GM19035 (cell line): ENCODE results near the gene AAMDC.

ENCODE experiments used
- ATAC-seq: cut with Tn5 transposase; IDR thresholded peaks from one replicate; pipeline ENCODE4 v1.9.1; 2021; ENCODE audit not compliant: unreplicated experiment

Gene AAMDC

GRCh38 chr11:77820565-77821348, at the start of gene AAMDC, which contains the start of gene RSF1:
AAMDC (plus strand) TSS chr11:77821144; CDS start chr11:77842497, 21,353 bp downstream.
RSF1 (minus strand) TSS chr11:77820722; CDS start chr11:77820714, 8 bp downstream.
- ATAC-seq, result peak; percentile 84

DNA sequence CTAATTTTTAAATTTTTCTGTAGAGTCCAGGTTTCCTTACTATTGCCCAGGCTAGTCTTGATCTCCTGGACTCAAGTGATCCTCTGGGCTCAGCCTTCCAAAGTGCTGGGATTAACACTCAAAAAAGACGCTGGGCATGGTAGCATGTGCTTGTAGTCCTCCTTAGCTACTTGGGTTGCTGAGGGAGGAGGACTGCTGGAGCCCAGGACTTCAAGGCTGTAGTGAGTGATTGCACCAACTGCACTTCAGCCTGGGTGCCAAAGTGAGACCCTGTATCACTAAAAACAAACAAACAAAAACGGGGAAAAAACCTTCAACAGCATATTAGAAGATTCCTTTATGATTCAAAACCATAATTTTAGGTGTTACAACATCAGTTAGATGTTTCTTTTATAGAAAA, 45.0 kb upstream of the AAMDC start:
- no peak for ATAC-seq

- no peak for ATAC-seq
Measured at GRCh38 chr11:77776455-77776854, 44.5 kb upstream of the AAMDC start.

DNA sequence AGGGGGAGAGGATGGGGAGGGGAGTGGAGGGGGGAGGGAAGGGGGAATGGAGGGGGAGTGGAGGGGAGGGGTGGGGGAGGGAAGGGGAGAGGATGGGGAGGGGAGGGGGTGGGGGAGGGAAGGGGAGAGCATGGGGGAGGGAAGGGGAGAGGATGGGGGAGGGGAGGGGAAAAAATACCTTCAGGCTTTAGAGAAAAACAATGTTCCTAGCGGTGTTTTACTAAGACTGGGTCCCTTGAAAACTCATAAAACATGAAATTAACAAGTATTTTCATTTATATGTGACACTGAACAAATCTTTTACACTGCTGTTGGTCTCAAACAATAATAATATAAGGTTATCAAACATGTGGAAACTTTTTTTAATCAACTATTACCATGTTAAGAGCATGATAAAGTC, 42.8 kb upstream of the AAMDC start:
- ATAC-seq, result no peak

DNA sequence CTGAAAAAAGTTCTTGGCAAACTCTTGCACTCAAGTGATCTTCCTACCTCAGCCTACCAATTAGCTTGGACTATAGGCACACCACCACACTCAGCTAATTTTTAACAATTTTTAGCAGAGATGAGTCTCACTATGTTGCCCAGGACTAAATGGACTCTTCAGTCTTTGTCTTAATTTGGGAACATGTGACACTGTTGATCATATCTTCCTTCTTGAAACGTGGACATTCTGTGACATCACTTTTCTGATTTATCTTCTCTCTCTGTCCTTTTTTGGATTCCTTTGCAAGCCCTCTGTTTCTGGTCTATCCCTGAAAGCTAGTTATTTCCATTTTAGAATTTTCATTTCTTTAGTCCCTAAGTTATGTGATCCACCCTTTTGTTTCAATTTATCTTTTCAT, 42.4 kb upstream of the AAMDC start:
- no peak for ATAC-seq

DNA sequence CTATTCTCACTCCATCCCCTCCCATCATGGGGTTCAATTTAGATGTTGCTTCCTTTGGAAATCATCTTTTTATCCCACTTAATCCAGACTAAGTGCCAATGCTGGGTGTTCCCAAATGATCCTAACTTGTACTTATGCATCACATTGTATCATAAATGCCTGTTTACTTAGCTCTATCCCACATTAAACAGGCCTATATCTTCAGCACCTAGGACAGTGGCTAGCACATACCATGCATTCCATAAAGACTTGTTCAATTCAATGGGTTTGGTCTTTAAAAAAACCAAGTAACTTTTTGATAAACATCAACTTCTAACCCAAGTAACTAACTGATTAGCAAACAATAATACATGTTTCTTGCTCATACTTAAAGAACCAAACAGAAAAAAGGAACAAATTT, 41.0 kb upstream of the AAMDC start:
- ATAC-seq, result no peak

DNA sequence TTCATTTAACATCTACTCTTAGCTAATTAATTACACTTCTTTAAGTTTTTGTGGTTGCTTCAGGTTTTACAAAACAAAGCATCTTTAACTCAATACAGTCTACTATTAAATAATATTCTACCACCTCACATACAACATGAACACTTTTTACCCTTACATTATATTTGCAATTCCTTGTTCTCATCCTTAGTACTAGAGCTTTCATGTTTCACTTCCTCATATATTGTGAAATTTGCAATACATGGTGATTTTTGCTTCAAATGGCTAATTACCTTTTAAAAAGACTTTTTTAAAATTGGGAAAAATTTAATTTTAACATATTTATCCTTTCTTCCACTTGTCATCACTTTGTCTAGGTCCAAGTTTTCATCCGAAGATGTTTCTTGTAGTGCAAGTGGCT, 37.9 kb upstream of the AAMDC start:
- no peak for ATAC-seq

DNA sequence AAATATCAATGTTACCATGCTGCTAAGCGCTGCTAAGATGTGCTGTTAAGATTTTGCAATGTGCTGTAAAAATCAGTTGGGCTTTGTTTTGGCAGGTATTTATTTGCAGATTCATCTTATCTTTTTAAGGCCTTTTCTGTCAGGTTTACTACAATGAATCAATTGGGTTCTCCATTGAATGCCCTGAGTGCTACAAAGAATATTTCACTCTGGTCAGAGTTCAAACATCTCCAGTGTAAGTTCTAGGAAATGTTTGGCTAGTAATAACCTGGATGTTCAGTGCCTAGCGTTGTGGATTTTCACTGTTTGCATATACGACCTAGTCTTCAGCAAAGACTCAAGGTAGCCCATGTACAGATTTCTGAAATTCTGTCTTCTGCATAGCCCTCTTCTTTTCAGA, 36.4 kb upstream of the AAMDC start:
- no peak for ATAC-seq

DNA sequence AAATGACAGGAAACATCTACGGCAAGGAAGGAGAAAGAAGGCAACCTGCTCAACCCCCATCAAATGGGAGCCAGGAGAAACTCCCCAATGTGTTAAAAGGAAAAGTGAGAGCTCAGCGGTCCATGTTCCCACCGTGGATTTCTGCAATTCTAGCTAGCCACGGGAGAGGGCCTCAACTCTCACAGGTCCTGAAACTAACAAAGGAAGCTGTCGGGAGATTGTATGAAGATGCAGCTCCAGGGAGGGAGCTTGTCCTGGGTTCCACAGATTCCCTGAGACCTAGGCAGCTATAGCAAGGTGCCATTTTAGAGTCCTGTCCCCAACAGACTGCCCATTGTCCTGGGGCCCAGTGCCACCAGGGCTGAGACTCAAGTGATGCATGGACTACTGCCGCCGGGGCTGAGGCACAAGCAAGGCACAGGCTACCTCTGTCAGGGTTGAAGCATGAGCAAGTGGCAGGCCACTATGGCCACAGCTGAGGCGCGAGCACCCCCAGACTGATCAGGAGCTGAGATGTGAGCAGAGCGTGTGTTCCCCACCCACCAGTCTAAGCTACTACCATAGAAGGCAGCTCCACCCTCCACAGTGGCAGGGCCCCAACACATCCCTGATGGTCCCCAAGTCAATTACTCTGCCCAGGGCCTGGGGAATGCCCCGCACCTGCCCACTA, 31.7 kb upstream of the AAMDC start:
- ATAC-seq, result no peak

DNA sequence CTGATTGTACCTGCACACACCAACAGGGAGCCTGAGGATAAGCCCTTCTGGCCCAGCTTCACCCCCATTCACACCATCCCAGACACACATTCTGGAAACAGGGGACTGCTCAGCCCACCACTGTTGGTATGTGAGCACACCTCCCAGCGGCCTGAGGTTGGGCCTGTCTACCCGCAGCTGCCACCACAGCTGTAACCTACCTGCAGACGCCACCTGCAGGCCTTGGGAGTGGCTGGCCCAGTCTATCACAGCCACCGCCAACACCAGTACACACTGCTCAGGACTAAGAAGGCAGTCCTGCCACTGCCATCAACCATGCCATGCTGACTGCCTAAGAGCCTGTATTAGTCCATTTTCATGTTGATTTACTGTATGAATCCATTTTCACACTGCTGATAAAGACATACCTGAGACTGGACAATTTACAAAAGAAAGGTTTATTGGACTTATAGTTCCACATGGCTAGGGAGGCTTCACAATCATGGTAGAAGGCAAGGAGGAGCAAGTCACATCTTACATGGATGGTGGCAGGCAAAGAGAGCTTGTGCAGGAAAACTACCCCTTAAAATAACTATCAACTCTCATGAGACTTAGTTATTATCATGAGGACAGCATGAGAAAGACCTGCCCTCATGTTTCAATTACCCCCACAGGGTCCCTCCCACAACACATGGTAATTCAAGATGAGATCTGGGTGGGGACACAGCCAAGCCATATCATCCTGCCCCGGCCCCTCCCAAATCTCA, 31.0 kb upstream of the AAMDC start:
- no peak for ATAC-seq

GRCh38 chr11:77791301-77791700, 29.6 kb upstream of the AAMDC start:
- ATAC-seq, result no peak

DNA sequence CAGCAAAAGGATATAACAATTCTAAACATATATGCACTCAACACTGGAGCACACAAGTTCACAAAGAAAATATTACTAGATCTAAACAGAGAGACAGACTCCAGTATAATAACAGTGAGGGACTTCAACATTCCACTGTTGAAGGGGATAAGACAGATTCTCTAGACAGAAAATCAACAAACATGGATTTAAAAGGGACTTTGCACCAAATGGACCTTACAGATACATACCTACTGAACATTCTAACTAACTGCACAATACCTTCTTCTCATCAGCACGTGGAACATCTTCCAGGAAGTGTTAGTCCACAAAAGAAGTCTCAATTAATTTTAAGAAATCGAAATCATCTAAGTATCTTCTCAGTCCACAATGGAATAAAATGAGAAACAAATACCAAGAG, 27.0 kb upstream of the AAMDC start:
- no peak for ATAC-seq

DNA sequence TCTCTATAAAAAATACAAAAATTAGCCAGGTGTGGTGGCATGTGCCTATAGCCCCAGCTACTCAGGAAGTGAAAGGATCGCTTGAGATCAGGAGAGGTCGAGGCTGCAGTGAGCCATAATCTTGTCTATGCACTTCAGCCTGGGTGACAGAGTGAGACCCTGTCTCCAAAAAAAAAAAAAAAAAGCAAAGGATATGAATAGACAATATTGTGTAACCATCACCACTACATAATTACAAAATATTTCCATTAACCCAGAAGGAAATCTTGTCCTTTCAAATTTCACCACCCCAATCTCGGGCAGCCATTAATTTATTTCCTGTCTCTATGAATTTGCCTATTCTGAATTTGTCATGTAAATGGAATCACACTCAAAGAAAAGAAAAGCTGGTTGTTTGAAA, 21.6 kb upstream of the AAMDC start:
- ATAC-seq, result no peak

- ATAC-seq, result no peak
Measured at GRCh38 chr11:77800449-77800848, 20.5 kb upstream of the AAMDC start.

DNA sequence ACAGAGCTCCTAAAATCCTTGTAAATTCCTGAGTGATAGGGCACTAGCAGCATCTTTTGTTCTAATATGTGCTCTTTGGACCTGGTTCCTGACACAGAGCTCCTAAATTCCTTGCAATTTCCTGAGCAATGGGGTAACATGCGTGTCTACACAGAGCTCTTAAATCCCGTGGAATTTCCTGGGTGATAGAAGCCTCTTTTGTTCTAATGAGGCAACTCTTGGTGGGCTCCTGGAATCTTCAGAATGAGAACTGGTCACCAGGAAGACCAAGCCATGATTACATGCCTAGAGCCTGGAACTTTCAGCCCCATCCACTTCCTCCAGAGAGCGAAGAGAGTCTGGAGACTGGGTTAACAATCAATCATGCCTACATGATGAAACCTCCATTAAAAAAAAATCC, 19.5 kb upstream of the AAMDC start:
- ATAC-seq, result no peak

- ATAC-seq, result no peak
Measured at GRCh38 chr11:77806415-77806814, 14.5 kb upstream of the AAMDC start.

DNA sequence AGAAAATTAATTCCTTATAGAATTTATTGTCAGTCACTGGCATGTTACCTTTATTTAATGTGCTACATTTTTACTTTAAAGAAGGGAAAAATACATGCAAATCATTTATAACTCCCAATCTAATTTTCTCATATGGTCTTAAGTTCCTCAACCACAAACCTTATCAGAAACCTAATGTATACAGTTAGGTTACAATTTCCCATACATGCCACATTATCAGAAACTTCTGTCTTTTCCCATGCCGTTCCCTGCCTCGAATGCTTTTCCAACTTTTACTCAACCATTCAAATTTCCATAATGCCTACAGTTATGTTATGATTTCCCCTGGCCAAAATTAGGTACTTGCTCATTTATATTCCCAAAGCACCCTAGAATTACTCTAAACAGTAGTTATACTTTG, 14.0 kb upstream of the AAMDC start:
- no peak for ATAC-seq

DNA sequence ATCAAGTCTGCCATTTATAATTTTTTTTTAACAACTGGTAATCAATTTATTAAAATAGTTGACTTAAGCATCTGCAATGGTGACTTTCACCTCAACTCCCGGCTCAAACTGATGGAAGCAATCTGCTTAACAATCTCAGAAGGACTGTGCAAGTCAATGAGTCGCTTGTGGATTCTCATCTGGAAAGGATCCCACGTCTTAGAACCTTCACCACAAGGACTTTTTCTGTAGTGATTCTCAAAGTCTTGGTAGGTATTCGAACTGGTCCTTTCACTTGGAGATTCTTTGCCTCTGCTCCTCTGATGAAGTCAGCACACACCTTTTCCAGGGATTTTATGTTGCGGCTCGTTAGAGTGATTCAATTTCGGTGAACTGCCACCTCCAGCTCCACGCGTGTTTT, 7.7 kb upstream of the AAMDC start:
- no peak for ATAC-seq

- ATAC-seq, result no peak
Measured at GRCh38 chr11:77814848-77815247, 6.1 kb upstream of the AAMDC start.

DNA sequence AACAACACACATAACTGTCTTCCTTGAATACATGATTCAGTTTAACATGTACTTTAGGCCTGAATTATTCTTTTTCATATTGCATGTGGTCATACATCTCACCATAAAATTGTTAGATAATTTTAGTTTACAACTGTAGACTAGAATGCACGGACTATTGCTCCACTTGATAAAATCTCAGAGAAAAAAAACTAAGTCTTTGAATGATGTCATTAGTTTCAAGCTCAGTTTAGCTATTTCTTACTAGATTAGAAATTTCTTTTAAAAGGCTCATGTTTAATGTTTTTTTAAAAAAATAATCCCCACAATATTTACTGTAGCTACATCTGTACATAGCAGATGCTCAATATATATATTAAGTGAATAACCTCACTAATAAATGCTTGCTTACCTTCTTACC, 5.5 kb upstream of the AAMDC start:
- ATAC-seq, result no peak

DNA sequence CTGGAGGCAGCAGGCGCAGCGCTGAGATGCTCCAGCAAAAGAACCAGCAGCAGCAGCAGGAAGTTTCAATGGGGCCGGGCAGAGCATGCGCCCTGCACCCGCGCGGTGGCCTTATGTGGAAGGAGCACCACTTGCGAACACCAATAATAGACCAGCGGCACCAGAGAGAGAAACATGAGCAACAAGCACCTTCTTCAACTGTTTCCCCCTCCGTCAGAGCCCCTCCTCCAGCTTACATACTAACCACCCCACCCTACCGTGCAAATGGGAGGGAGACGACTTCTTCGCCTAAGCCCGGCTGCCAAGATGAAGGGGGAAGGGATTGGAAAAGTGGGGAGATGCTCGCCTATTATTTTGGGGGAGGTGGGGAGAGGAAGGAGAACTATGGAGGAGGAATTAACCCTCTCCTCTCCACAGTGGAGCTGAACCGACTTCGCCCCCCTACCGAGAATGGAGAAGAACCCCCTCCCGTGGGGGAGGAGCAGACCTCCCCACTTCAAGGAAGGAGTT, 1.5 kb upstream of the AAMDC start:
- ATAC-seq, result peak; percentile 43
